Ishikawa (cell line): ENCODE data around the gene PPP2R2D.

ENCODE experiments used
- CEBPB ChIP-seq: IDR thresholded peaks from 2 replicates; pipeline ENCODE4 v1.6.1; 2012
- CREB1 ChIP-seq: IDR thresholded peaks from 2 replicates; pipeline ENCODE4 v1.6.1; 2012; ENCODE audit warnings: low read depth
- EGR1 ChIP-seq: IDR thresholded peaks from 2 replicates; pipeline ENCODE4 v1.6.1; 2012
- EP300 ChIP-seq: IDR thresholded peaks from 2 replicates; pipeline ENCODE4 v1.6.1; 2012; ENCODE audit warnings: borderline replicate concordance
- RAD21 ChIP-seq: IDR thresholded peaks from 2 replicates; pipeline ENCODE4 v1.6.1; 2012; ENCODE audit warnings: low read depth
- TCF12 ChIP-seq: IDR thresholded peaks from 2 replicates; pipeline ENCODE4 v1.6.1; 2012; ENCODE audit warnings: low read depth
- TEAD4 ChIP-seq: IDR thresholded peaks from 2 replicates; pipeline ENCODE4 v1.6.1; 2012
- USF1 ChIP-seq: IDR thresholded peaks from 2 replicates; pipeline ENCODE4 v1.6.1; 2012
- YY1 ChIP-seq: IDR thresholded peaks from 2 replicates; pipeline ENCODE4 v1.6.1; 2012; ENCODE audit warnings: low read depth
- ZBTB7A ChIP-seq: IDR thresholded peaks from 2 replicates; pipeline ENCODE4 v1.6.1; 2012; ENCODE audit warnings: low read depth
- TF ChIP-seq, protein P1 (sequence below): IDR thresholded peaks from 2 replicates; pipeline ENCODE4 v1.6.1; 2012; ENCODE audit warnings: low read depth, mild to moderate bottlenecking
- TF ChIP-seq, protein P2 (sequence below): IDR thresholded peaks from 2 replicates; pipeline ENCODE4 v1.6.1; 2012

GRCh38 chr10:131898713-131899112, 2.1 kb upstream of the PPP2R2D start:
- TF ChIP-seq, protein P1, sequence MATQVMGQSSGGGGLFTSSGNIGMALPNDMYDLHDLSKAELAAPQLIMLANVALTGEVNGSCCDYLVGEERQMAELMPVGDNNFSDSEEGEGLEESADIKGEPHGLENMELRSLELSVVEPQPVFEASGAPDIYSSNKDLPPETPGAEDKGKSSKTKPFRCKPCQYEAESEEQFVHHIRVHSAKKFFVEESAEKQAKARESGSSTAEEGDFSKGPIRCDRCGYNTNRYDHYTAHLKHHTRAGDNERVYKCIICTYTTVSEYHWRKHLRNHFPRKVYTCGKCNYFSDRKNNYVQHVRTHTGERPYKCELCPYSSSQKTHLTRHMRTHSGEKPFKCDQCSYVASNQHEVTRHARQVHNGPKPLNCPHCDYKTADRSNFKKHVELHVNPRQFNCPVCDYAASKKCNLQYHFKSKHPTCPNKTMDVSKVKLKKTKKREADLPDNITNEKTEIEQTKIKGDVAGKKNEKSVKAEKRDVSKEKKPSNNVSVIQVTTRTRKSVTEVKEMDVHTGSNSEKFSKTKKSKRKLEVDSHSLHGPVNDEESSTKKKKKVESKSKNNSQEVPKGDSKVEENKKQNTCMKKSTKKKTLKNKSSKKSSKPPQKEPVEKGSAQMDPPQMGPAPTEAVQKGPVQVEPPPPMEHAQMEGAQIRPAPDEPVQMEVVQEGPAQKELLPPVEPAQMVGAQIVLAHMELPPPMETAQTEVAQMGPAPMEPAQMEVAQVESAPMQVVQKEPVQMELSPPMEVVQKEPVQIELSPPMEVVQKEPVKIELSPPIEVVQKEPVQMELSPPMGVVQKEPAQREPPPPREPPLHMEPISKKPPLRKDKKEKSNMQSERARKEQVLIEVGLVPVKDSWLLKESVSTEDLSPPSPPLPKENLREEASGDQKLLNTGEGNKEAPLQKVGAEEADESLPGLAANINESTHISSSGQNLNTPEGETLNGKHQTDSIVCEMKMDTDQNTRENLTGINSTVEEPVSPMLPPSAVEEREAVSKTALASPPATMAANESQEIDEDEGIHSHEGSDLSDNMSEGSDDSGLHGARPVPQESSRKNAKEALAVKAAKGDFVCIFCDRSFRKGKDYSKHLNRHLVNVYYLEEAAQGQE: peak; percentile 77
- no peak for TF ChIP-seq TCF12
- no peak for TF ChIP-seq TEAD4
- TF ChIP-seq USF1: no peak
- TF ChIP-seq EP300: no peak
- TF ChIP-seq EGR1: no peak
- no peak for TF ChIP-seq CEBPB
- TF ChIP-seq RAD21: no peak
- no peak for TF ChIP-seq YY1
- TF ChIP-seq, protein P2, sequence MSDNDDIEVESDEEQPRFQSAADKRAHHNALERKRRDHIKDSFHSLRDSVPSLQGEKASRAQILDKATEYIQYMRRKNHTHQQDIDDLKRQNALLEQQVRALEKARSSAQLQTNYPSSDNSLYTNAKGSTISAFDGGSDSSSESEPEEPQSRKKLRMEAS: no peak
- TF ChIP-seq CREB1: no peak
- no peak for TF ChIP-seq ZBTB7A
